ENCODE measurements around the gene ACP2.

ACP2 gene

GRCh38 chr11:47248664-47249377 lies at the start of gene ACP2:
Gene ACP2, minus strand, starts transcription at chr11:47248814. Its CDS starts 25 bp downstream, at chr11:47248789.
- DNase-seq (ENCODE audit: low read depth in 2 of 2, low spot score in 1 of 2) = peak; percentile 66 to 71

- DNase-seq (ENCODE audit: low read depth in 2 of 2, low spot score in 1 of 2) = no peak
Measured at GRCh38 chr11:47296045-47296444, 47.4 kb upstream of the ACP2 start.

GRCh38 chr11:47295385-47295784 lies 46.8 kb upstream of the ACP2 start:
- no peak for DNase-seq (ENCODE audit: low read depth in 2 of 2, low spot score in 1 of 2)

- DNase-seq (ENCODE audit: low read depth in 2 of 2, low spot score in 1 of 2) = no peak
Measured at GRCh38 chr11:47289856-47290255, 41.2 kb upstream of the ACP2 start.

- no peak for DNase-seq (ENCODE audit: low read depth in 2 of 2, low spot score in 1 of 2)
Measured at GRCh38 chr11:47288066-47288465, 39.5 kb upstream of the ACP2 start.

GRCh38 chr11:47285969-47286770 lies 37.6 kb upstream of the ACP2 start:
- DNase-seq (ENCODE audit: low read depth in 2 of 2, low spot score in 1 of 2) = no peak

- DNase-seq (ENCODE audit: low read depth in 2 of 2, low spot score in 1 of 2) = no peak
Measured at GRCh38 chr11:47284151-47284550, 35.5 kb upstream of the ACP2 start.

- no peak for DNase-seq (ENCODE audit: low read depth in 2 of 2, low spot score in 1 of 2)
Measured at GRCh38 chr11:47282462-47282861, 33.8 kb upstream of the ACP2 start.

- no peak for DNase-seq (ENCODE audit: low read depth in 2 of 2, low spot score in 1 of 2)
Measured at GRCh38 chr11:47280860-47281259, 32.2 kb upstream of the ACP2 start.

GRCh38 chr11:47280099-47280498 lies 31.5 kb upstream of the ACP2 start:
- DNase-seq (ENCODE audit: low read depth in 2 of 2, low spot score in 1 of 2) = no peak

- DNase-seq (ENCODE audit: low read depth in 2 of 2, low spot score in 1 of 2) = no peak
Measured at GRCh38 chr11:47278769-47279168, 30.2 kb upstream of the ACP2 start.

GRCh38 chr11:47278058-47278457 lies 29.4 kb upstream of the ACP2 start:
- DNase-seq (ENCODE audit: low read depth in 2 of 2, low spot score in 1 of 2) = no peak

GRCh38 chr11:47276923-47277322 lies 28.3 kb upstream of the ACP2 start:
- DNase-seq (ENCODE audit: low read depth in 2 of 2, low spot score in 1 of 2) = no peak

- no peak for DNase-seq (ENCODE audit: low read depth in 2 of 2, low spot score in 1 of 2)
Measured at GRCh38 chr11:47274495-47275235, 26.1 kb upstream of the ACP2 start.

- no peak for DNase-seq (ENCODE audit: low read depth in 2 of 2, low spot score in 1 of 2)
Measured at GRCh38 chr11:47272706-47273105, 24.1 kb upstream of the ACP2 start.

GRCh38 chr11:47271961-47272661 lies 23.5 kb upstream of the ACP2 start:
- no peak for DNase-seq (ENCODE audit: low read depth in 2 of 2, low spot score in 1 of 2)

GRCh38 chr11:47271328-47271727 lies 22.7 kb upstream of the ACP2 start:
- no peak for DNase-seq (ENCODE audit: low read depth in 2 of 2, low spot score in 1 of 2)

- DNase-seq (ENCODE audit: low read depth in 2 of 2, low spot score in 1 of 2) = no peak
Measured at GRCh38 chr11:47270331-47271271, 22.0 kb upstream of the ACP2 start.

- peak; percentile 69 to 87 for DNase-seq (ENCODE audit: low read depth in 2 of 2, low spot score in 1 of 2)
Measured at GRCh38 chr11:47269829-47270305, 21.3 kb upstream of the ACP2 start, which contains the start of gene MADD. Gene MADD, plus strand, starts transcription at chr11:47270133.

All from stimulated activated CD8-positive, alpha-beta memory T cell treated with anti-CD3 and anti-CD28 coated beads, Interleukin-4, amount 100 ng/mL, for 1 hour (primary cell).